ENCODE results near the gene BRCA1.
A peak's percentile ranks its signal among the peaks of the same experiment; 100 is the strongest.

BRCA1 gene

GRCh38 chr17:42999003-42999525 lies 126.1 kb downstream of the BRCA1 start:
- DNase-seq, result no peak

DNA sequence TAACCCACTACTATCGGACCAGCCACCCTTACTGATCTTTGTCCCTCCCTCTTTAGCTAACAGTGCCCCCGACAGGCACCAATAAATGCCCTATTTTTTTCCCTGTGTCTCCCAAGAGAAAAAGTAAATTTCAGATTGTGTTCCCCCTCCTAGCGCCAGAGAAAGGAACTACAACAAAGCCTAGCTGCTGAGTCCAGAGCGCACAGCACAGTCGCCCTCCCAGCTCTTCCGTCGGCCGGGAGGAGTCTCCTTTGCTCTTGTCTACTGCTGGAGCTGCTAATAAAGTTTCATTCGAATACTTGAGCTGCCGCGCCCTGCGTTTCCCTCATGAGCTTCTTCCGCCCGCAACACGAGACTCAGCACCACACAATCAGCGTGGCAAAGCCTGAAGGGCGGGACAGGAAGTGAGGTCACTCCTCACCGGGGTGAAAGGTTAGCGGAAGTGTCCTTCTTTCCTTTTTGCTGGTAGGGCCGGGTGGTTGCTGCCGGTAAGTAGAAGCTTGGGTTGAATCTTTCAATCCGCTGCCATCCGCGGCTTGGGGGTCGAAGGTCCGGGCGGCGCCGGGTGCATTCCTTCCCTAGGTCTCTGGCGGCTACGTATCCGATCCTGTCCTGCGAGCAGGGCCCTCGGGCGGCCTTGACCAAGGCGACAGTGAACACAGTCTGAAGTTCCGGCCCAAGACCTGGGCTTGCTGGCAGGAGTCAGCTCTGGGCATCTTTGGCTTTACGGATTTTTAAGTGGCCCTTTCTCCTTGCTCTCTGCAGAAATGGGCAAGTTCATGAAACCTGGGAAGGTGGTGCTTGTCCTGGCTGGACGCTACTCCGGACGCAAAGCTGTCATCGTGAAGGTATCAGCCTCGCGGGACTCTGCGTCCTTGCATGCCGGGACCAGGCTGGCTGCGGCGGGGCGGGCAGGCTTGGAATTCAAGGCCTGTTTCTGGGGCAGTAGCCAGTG lies 126.9 kb downstream of the BRCA1 start, which contains the start of gene RPL27:
RPL27 (plus strand) TSS at position 436 of the 955 bp plus-strand sequence; CDS start at position 768, 332 bp downstream.
- peak; percentile 99 for DNase-seq

DNA sequence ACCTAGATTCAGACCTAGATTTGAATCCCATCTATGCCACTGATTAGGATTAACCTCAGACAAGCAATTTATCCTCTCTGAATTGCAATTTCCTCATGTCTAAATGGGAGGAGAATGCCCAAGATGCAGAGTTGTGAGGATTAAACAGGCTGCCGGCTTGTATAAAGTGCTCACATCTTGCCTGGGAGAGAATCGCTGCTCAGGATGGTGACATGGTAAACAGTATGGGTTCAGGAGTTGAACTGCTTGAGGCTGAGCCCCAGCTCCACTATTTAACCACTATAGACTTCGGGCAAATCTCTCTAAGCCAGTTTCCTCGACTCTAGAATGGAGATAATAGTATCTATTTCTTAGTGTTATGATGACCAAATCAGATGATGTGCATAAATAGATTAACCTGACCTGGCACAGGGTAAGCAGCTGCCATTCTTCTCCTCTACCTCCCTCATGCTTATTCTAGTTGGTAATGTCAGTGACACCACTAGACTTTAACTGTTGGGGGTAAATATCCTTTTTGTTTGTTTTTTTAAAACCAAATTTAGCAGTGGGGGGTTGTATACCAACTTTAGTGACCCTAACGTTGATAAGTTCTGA lies 127.7 kb downstream of the BRCA1 start:
- DNase-seq, result peak; percentile 49
